ENCODE data around the gene RGS8. TPM values are rescaled to one million over a fixed set of nuclear protein-coding genes. Genes with fewer than 3 reads are reported as not detected.

The RGS8 gene
- total and polyA plus RNA-seq, 2 donors (not counting 1 experiment from before 2014, with no cell fraction given): not detected

DNA sequence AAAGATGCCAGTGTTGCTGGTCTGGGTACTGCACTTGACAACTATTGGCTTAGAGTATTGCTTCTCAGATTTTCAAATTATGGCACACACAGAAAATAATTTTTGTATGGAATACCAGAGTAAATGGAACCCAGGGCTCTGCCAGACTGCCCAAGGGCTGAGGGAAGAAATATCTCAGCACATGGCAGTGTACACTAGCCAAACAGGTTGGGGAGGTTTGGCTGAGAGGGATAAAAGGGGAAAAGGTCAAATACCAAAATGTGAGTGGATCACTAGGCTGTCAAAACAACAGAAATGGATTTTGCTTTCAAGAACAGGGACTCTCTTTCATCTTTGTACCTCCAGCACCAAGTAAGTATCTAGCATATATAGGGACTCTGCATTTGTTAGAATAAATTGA, 3.0 kb upstream of the RGS8 start:
- Histone ChIP-seq H3K27me3 (replicated peaks in 1 of 4; ENCODE audit: control extremely low read depth in 1 of 4, control insufficient read depth in 3 of 4, insufficient read depth in 4 of 4, low read length in 3 of 4) (peaks cover 0 to 12% (median 5%) of the 10 kb centered on the region in 4 experiments), H3K27ac (ENCODE audit: low read length in 2 of 2) (no peak overlapping the region), H3K9ac (ENCODE audit: low read length) (no peak overlapping the region), H3K4me2 (replicated peaks; ENCODE audit: low read depth, low read length, poor library complexity, severe bottlenecking) (no peak overlapping the region), H3K4me3 (ENCODE audit: control extremely low read depth in 1 of 5, extremely low read depth in 1 of 5, insufficient read depth in 1 of 5, low read depth in 2 of 5, low read length in 4 of 5) (no peak overlapping the region), H3K79me2 (ENCODE audit: control insufficient read depth, insufficient read depth, low read length) (no peaks in the 10 kb centered on the region), H2AFZ (ENCODE audit: insufficient read depth, low read depth, low read length, poor library complexity, severe bottlenecking) (no peak overlapping the region), H3K36me3 (replicated peaks in 1 of 2; ENCODE audit: control extremely low read depth in 1 of 2, control insufficient read depth in 1 of 2, extremely low read depth in 1 of 2, insufficient read depth in 2 of 2, low read length in 1 of 2) (no peaks in the 10 kb centered on the region), H3K9me3 (ENCODE audit: control extremely low read depth in 1 of 3, control insufficient read depth in 2 of 3, insufficient read depth in 1 of 3, low read length in 2 of 3) (peaks cover 0 to 4% (median 0%) of the 10 kb centered on the region in 3 donors), H3K4me1 (ENCODE audit: control insufficient read depth in 2 of 2, insufficient read depth in 2 of 2, low read length in 2 of 2) (no peaks in the 10 kb centered on the region), H4K20me1 (ENCODE audit: control insufficient read depth, insufficient read depth, low read length, poor library complexity, severe bottlenecking) (no peaks in the 10 kb centered on the region)
- no peak overlapping the region for H3K4me3 Mint-ChIP-seq
- ChIA-PET CTCF (no interaction called here), POLR2A (no interaction called here)
- intact Hi-C loops (cut with micrococcal nuclease): no loop called here
- peaks cover 13% of the 10 kb centered on the region for H3K27me3 Mint-ChIP-seq
- DNase-seq (no peak), ATAC-seq (ENCODE audit: low read depth) (no peak)
- no peaks in the 10 kb centered on the region for H3K4me1 Mint-ChIP-seq
- no peaks in the 10 kb centered on the region for H3K9me3 Mint-ChIP-seq (ENCODE audit: insufficient read depth)
- TF ChIP-seq, protein P1, sequence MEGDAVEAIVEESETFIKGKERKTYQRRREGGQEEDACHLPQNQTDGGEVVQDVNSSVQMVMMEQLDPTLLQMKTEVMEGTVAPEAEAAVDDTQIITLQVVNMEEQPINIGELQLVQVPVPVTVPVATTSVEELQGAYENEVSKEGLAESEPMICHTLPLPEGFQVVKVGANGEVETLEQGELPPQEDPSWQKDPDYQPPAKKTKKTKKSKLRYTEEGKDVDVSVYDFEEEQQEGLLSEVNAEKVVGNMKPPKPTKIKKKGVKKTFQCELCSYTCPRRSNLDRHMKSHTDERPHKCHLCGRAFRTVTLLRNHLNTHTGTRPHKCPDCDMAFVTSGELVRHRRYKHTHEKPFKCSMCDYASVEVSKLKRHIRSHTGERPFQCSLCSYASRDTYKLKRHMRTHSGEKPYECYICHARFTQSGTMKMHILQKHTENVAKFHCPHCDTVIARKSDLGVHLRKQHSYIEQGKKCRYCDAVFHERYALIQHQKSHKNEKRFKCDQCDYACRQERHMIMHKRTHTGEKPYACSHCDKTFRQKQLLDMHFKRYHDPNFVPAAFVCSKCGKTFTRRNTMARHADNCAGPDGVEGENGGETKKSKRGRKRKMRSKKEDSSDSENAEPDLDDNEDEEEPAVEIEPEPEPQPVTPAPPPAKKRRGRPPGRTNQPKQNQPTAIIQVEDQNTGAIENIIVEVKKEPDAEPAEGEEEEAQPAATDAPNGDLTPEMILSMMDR (IDR thresholded peaks at IDR 0.05): no peak
- no peak for TF ChIP-seq EZH2 (IDR thresholded peaks at IDR 0.05; ENCODE audit: borderline replicate concordance, insufficient read depth, low read depth, low read length, poor library complexity, severe bottlenecking)
- H3K27ac Mint-ChIP-seq: no peak overlapping the region

DNA sequence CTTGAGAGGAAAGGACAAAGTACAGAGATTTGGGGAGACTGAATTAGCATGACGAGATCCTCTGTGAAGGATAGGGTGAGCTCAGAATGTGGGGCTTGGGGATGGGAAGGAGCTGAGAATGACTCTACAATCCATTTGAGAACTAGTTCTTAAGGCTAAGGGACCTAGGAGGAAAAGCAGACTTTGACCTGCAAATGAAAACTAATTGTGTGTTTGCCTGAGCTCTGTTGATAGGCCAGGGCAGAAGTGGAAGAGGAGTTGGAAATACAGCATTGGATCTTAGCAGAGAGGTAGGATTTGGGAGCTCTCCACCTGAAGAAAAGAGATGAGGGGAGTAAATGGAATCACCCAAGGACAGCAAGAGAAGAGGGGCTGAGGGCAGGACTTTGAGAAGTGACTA, 2.1 kb upstream of the RGS8 start:
- H3K36me3 ChIP-seq (replicated peaks in 1 of 2; ENCODE audit: control extremely low read depth in 1 of 2, control insufficient read depth in 1 of 2, extremely low read depth in 1 of 2, insufficient read depth in 2 of 2, low read length in 1 of 2): no peaks in the 10 kb centered on the region
- H3K27me3 Mint-ChIP-seq: peaks cover 13% of the 10 kb centered on the region
- H3K4me3 Mint-ChIP-seq: no peak overlapping the region
- H2AFZ ChIP-seq (ENCODE audit: insufficient read depth, low read depth, low read length, poor library complexity, severe bottlenecking): no peak overlapping the region
- ATAC-seq (ENCODE audit: low read depth) (no peak), DNase-seq (no peak)
- H3K4me1 Mint-ChIP-seq: no peaks in the 10 kb centered on the region
- no peak overlapping the region for H3K4me2 ChIP-seq (replicated peaks; ENCODE audit: low read depth, low read length, poor library complexity, severe bottlenecking)
- no peak overlapping the region for H3K27ac Mint-ChIP-seq
- H3K27ac ChIP-seq (ENCODE audit: low read length in 2 of 2): no peak overlapping the region
- peaks cover 0 to 18% (median 7%) of the 10 kb centered on the region in 4 experiments for H3K27me3 ChIP-seq (replicated peaks in 1 of 4; ENCODE audit: control extremely low read depth in 1 of 4, control insufficient read depth in 3 of 4, insufficient read depth in 4 of 4, low read length in 3 of 4)
- H4K20me1 ChIP-seq (ENCODE audit: control insufficient read depth, insufficient read depth, low read length, poor library complexity, severe bottlenecking): no peaks in the 10 kb centered on the region
- H3K4me3 ChIP-seq (ENCODE audit: control extremely low read depth in 1 of 5, extremely low read depth in 1 of 5, insufficient read depth in 1 of 5, low read depth in 2 of 5, low read length in 4 of 5): no peak overlapping the region
- 33% methylated on average over 1 of the region's 1 CpG for WGBS (ENCODE audit: insufficient coverage)
- no peak overlapping the region for H3K9ac ChIP-seq (ENCODE audit: low read length)
- TF ChIP-seq, protein P1 (IDR thresholded peaks at IDR 0.05): no peak
- TF ChIP-seq EZH2 (IDR thresholded peaks at IDR 0.05; ENCODE audit: borderline replicate concordance, insufficient read depth, low read depth, low read length, poor library complexity, severe bottlenecking): no peak
- peaks cover 0 to 4% (median 0%) of the 10 kb centered on the region in 3 donors for H3K9me3 ChIP-seq (ENCODE audit: control extremely low read depth in 1 of 3, control insufficient read depth in 2 of 3, insufficient read depth in 1 of 3, low read length in 2 of 3)
- no peaks in the 10 kb centered on the region for H3K4me1 ChIP-seq (ENCODE audit: control insufficient read depth in 2 of 2, insufficient read depth in 2 of 2, low read length in 2 of 2)
- POLR2A ChIA-PET: no interaction called here
- H3K9me3 Mint-ChIP-seq (ENCODE audit: insufficient read depth): no peaks in the 10 kb centered on the region
- intact Hi-C loops (cut with micrococcal nuclease): no loop called here
- CTCF ChIA-PET: interaction anchor here (1.0 kb wide), 1 partner anchor 98 kb away, joined by 3 read pairs; no protein-coding TSS in a partner anchor
- H3K79me2 ChIP-seq (ENCODE audit: control insufficient read depth, insufficient read depth, low read length): no peaks in the 10 kb centered on the region
